Measurements from ENCODE around the gene NAT8. TPM values are rescaled to one million over a fixed set of nuclear protein-coding genes. Genes with fewer than 3 reads are reported as not detected.
A peak's percentile ranks its signal among the peaks of the same experiment; 100 is the strongest.
"Not testable (repeated sequence)": the region's sequence is repeated elsewhere in the genome, so short reads cannot be mapped to it uniquely, and the experiment has no call there.

NAT8 gene
- total RNA-seq, 1 experiment from 2014 or later = not detected

DNA sequence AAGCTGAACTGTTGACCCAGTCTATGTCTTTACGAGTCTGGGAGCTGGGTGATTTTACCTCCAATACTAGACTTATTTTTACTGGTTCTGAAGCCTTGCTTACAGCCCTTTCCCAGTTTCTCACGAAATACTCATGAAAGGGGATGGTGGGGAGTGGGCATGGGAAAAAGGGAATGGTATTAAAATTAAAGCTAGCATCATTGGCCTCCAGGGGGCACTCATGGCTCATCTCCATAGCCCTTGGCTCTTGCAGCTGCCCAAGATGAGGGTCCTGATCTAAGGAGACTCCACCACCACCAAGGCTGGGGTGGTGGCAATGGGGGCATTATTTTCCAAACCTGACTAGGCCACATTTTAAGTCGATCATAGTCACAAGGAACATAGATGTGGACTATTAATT is 22.3 kb downstream of the NAT8 start:
- H3K36me3 ChIP-seq (ENCODE audit: insufficient read depth, low read length, poor library complexity, severe bottlenecking); H3K27ac ChIP-seq (ENCODE audit: low read depth, low read length, poor library complexity, severe bottlenecking); H3K9me3 ChIP-seq (ENCODE audit: low read depth, low read length, poor library complexity, severe bottlenecking); BruUV-seq (replicated peaks); H3K4me3 ChIP-seq (ENCODE audit: low read depth, low read length, poor library complexity, severe bottlenecking); POLR2A ChIA-PET (ENCODE audit: low non-redundant PET); intact Hi-C loops (cut with micrococcal nuclease; ENCODE audit: unreplicated experiment); H3K27me3 ChIP-seq (replicated peaks; ENCODE audit: insufficient read depth, low read depth, low read length, poor library complexity); H3K4me1 ChIP-seq (ENCODE audit: insufficient read depth, low read length, poor library complexity, severe bottlenecking): not testable (repeated sequence)
- CTCF ChIA-PET = interaction anchor here (0.6 to 1.2 kb wide), 2 partner anchors 60 to 160 kb away, joined by 3 to 4 read pairs; partner anchors contain the start of gene DUSP11
- DNase-seq (ENCODE audit: low spot score) = peak; percentile 17
- TF ChIP-seq, protein P1, sequence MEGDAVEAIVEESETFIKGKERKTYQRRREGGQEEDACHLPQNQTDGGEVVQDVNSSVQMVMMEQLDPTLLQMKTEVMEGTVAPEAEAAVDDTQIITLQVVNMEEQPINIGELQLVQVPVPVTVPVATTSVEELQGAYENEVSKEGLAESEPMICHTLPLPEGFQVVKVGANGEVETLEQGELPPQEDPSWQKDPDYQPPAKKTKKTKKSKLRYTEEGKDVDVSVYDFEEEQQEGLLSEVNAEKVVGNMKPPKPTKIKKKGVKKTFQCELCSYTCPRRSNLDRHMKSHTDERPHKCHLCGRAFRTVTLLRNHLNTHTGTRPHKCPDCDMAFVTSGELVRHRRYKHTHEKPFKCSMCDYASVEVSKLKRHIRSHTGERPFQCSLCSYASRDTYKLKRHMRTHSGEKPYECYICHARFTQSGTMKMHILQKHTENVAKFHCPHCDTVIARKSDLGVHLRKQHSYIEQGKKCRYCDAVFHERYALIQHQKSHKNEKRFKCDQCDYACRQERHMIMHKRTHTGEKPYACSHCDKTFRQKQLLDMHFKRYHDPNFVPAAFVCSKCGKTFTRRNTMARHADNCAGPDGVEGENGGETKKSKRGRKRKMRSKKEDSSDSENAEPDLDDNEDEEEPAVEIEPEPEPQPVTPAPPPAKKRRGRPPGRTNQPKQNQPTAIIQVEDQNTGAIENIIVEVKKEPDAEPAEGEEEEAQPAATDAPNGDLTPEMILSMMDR (conservative IDR thresholded peaks at IDR 0.05; ENCODE audit: low read depth, low read length) = peak; percentile 53

- H3K36me3 ChIP-seq (ENCODE audit: insufficient read depth, low read length, poor library complexity, severe bottlenecking) = no peaks in the 10 kb centered on the region
- H3K9me3 ChIP-seq (ENCODE audit: low read depth, low read length, poor library complexity, severe bottlenecking) = no peaks in the 10 kb centered on the region
- DNase-seq (ENCODE audit: low spot score) = no peak
- H3K4me1 ChIP-seq (ENCODE audit: insufficient read depth, low read length, poor library complexity, severe bottlenecking) = no peaks in the 10 kb centered on the region
- no peak overlapping the region for H3K4me3 ChIP-seq (ENCODE audit: low read depth, low read length, poor library complexity, severe bottlenecking)
- POLR2A ChIA-PET (ENCODE audit: low non-redundant PET) = no interaction called here
- intact Hi-C loops (cut with micrococcal nuclease; ENCODE audit: unreplicated experiment) = no loop called here
- CTCF ChIA-PET = no interaction called here
- TF ChIP-seq EZH2 (IDR thresholded peaks at IDR 0.05; ENCODE audit: borderline replicate concordance, low read depth, low read length, poor library complexity, severe bottlenecking) = no peak
- TF ChIP-seq, protein P1 (conservative IDR thresholded peaks at IDR 0.05; ENCODE audit: low read depth, low read length) = no peak
- H3K27me3 ChIP-seq (replicated peaks; ENCODE audit: insufficient read depth, low read depth, low read length, poor library complexity) = no peaks in the 10 kb centered on the region
- BruUV-seq (replicated peaks) = no TSS peak
- H3K27ac ChIP-seq (ENCODE audit: low read depth, low read length, poor library complexity, severe bottlenecking) = no peak overlapping the region
Observed at GRCh38 chr2:73614997-73615396, 27.2 kb downstream of the NAT8 start.

DNA sequence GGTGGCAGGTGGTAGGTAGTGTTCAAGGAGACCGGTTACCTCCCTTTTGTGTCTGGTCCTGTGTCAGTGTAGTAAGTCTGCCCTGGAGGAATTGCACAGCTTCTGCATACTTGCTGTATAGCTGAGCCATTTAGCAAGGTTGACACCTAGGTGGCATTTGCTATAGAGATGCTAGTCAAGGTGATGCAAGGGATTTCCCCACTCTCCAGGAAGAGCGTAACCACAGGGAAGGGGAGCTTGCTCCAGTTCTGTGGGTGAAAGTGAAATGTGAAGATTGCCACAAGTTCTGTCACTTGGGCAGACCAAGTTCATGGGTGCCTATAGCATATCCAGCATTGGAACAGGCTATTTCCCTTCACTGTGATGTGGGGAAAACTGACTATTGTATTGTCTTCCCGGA is 28.1 kb downstream of the NAT8 start:
- Histone ChIP-seq H3K9me3 (ENCODE audit: low read depth, low read length, poor library complexity, severe bottlenecking) (no peaks in the 10 kb centered on the region), H3K27me3 (replicated peaks; ENCODE audit: insufficient read depth, low read depth, low read length, poor library complexity) (no peaks in the 10 kb centered on the region), H3K27ac (ENCODE audit: low read depth, low read length, poor library complexity, severe bottlenecking) (no peak overlapping the region), H3K4me3 (ENCODE audit: low read depth, low read length, poor library complexity, severe bottlenecking) (no peak overlapping the region), H3K4me1 (ENCODE audit: insufficient read depth, low read length, poor library complexity, severe bottlenecking) (no peaks in the 10 kb centered on the region), H3K36me3 (ENCODE audit: insufficient read depth, low read length, poor library complexity, severe bottlenecking) (no peaks in the 10 kb centered on the region)
- ChIA-PET CTCF (no interaction called here), POLR2A (ENCODE audit: low non-redundant PET) (no interaction called here)
- no peak for DNase-seq (ENCODE audit: low spot score)
- BruUV-seq (replicated peaks) = no TSS peak
- intact Hi-C loops (cut with micrococcal nuclease; ENCODE audit: unreplicated experiment) = no loop called here
- TF ChIP-seq, protein P1 (conservative IDR thresholded peaks at IDR 0.05; ENCODE audit: low read depth, low read length) = no peak
- no peak for TF ChIP-seq EZH2 (IDR thresholded peaks at IDR 0.05; ENCODE audit: borderline replicate concordance, low read depth, low read length, poor library complexity, severe bottlenecking)
